GOT3 (cell line): ENCODE results near the gene KRT86.
"Not testable (repeated sequence)": the region's sequence is repeated elsewhere in the genome, so short reads cannot be mapped to it uniquely, and the experiment has no call there.

ENCODE experiments used
- DNase-seq: peaks from one replicate; lab custom pipeline; 2025; ENCODE audit warnings: mixed read lengths; lab: John Stamatoyannopoulos, UW

Gene KRT86

DNA sequence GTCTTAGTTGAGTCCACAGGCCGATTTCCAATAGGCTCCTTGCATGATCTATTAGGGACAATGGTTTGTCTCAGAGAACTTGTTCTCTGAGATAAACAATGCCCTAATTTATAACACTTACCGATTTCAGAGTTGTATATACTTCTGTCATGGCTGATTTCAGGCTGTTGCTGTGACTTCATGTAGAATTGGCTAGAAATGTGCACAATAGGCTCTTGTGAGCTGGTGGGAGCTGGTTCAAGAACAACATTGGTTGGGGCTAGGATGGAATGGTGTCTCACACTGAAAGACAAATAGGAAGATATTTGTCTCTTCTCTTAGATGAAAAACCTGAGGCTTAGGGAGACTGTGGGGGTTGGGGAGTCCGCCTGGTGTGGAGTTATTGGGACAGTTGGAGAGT is 6.7 kb upstream of the KRT86 start:
- DNase-seq: no peak

- DNase-seq: no peak
These were observed 6.2 kb upstream of the KRT86 start for GRCh38 chr12:52268212-52268611.

GRCh38 chr12:52270541-52271070 is 3.8 kb upstream of the KRT86 start:
- no peak for DNase-seq

DNA sequence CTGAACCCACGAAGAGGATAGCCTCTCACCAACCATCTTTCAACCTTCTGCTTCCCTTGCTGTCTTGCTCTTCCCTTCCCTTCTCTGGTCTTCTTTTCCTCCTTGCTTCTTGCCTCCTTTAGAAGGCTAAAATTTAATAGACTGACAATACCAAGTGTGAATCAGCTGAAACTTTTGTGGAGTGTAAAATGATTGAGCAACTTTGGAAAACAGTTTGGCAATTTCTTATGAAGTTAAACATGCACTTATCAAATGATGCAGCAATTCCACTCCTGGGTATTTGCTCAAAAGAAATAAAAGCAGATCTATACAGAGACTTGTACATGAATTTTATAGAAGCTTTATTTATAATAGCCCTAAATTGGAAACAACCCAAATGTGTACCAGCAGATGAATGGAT is 3.3 kb upstream of the KRT86 start:
- no peak for DNase-seq

- no peak for DNase-seq
These were observed 1.2 kb downstream of the KRT86 start for GRCh38 chr12:52275686-52276085.

- DNase-seq: no peak
These were observed 3.2 kb downstream of the KRT86 start for GRCh38 chr12:52277486-52278245.

- DNase-seq: no peak
These were observed 4.4 kb downstream of the KRT86 start for GRCh38 chr12:52278575-52279421.

DNA sequence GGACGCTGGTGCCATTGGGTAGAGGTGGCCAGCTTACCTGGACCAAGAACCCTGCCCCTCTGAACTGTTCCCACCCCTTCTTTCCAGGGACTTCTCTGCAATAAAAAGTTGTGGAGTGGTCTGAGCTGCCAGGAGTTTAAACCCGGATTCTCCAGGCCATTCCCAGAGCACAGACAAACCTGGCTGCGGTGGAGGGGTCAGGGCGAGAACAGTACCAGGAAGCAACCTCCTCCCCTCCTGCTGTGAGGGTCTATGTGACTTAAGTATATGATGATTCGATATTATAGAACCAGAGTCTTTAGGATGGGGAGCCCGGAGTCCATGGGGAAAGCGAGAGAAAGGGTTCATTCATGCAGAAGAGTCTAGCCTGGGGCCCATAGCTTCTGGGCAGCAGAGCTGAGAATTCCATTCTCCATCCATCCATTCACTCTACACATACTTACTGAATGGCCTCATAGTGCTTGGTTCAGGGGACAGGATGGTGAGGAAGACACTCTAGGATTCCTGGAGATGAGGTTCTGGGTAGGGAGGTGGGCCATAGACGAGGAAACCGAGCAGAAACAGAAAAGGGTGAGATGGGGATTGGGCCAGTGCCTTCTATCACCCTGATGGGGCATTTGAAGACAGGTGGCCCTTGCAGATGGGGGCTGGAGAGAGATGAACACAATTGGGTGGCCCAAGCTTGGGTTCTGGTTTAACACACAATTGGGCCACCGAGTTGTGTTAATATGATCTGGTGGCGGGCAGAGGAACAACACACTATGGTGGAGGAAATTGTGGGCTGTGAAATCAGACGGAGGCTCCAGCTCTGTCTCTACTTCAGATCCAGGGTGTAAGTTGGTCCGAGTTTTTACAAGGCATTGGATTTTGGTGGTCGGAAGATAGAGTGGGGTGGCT is 5.2 kb downstream of the KRT86 start:
- DNase-seq: no peak

DNA sequence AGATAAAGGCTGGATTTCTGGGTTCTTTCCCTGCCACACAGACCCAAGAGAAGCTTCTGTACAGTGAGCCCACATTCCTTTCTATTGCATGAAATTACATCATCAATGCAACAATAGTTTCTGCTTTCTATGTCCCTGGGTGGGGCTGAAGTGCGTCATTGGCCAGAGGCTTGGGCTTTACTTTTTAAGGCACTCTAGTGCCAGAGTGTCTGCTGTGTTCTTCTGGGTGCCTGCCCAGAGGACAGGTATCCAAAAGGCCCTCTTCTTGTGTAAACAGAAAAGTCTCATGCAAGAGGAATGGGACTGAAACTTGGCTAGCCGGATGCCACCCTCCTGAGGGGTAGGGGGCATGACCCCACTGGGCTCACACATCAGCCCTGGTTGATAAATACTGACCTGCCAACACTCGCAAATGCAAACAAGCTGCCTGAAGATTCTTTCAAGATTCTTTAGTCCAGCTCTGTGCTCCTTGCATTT is 5.9 kb downstream of the KRT86 start:
- no peak for DNase-seq

DNA sequence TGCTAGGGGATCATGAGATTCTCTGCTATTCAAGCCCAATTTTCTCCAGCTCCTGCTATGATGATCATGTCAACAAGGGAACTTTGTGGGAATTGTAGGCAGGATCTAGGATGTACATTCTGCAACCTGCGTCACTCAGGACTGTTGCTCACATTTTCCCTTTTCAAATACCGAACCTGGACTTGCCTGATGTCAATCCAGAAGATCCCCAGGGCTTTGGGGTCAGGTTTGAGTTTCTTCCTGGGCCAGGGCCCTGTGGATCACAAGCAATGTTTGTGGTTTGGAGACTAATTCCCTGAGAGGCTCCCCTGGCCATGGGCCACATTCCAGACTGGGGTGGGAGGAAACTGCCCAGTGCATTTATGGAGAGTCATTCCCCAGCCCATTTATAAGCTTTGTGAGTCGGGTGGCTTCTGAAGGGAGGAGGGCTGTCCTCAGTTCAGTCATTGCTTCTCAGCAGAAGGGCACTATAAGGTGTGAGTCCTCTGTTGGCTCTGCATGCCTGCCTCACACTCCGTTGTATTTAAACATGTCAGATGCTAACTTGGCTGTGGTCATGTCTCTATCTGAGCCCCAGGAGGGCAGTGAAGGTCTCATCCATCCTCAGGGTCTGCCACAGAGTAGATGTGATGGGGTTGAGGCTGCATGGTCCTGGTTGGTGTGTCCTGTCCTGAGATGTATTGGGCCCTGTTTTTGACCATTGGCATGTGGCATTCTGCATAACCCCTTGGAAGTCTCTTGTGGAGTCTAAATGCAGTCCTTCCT is 6.5 kb downstream of the KRT86 start:
- peak; percentile 74 for DNase-seq

GRCh38 chr12:52284562-52285171 is 10.2 kb downstream of the KRT86 start:
- no peak for DNase-seq

GRCh38 chr12:52285172-52285745 is 10.8 kb downstream of the KRT86 start:
- no peak for DNase-seq

GRCh38 chr12:52285851-52286530 is 11.5 kb downstream of the KRT86 start:
- DNase-seq: no peak

- DNase-seq: not testable (repeated sequence)
These were observed 12.7 kb downstream of the KRT86 start for GRCh38 chr12:52286857-52287785.

DNA sequence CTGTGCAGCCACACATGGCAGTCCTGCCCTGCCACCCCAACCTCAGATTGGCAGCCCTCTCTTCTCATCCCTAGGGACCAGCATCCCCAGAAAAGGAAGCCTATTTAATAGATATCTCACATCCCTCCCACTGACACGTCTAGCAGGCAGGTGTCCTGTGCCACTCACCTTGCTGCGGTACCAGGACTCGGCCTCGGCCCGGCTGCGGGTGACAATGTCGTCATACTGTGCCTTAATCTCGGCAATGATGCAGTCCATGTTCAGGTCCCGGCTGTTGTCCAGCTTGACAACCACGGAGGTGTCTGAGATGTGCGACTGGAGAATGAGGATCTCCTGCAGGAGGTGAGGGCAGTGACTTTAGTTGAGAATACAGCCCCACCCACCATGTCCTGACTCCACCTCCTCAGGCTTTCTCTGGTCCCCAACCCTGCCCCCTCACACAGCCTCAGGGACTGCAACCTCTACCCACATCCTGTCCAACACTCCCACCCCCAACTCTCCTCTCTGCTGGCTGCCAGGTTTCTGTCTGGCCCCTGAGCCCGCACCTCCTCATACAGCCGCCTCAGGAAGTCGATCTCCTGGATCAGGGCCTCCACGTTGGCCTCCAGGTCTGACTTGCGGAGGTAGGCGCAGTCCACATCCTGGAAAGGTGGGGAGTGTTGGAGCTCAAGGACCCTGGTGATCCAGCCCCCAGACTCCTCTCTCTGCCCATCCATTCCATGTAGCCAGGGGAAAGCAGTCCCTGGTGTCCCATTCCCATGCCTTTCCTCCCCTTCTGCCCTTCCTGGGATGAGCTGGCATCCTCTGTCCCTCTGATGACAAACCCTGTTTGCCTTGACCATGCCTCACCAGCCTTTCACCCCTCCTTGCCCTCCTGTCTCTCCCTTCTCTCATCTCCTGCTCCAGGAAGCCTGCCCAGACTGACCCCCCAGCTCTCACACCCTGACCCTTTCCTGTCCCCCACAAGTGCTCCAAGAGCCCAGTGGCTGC is 13.7 kb downstream of the KRT86 start:
- not testable (repeated sequence) for DNase-seq

GRCh38 chr12:52290483-52291134 is 16.2 kb downstream of the KRT86 start:
- DNase-seq: not testable (repeated sequence)
